ENCODE measurements around the gene SDK1.

The SDK1 gene

DNA sequence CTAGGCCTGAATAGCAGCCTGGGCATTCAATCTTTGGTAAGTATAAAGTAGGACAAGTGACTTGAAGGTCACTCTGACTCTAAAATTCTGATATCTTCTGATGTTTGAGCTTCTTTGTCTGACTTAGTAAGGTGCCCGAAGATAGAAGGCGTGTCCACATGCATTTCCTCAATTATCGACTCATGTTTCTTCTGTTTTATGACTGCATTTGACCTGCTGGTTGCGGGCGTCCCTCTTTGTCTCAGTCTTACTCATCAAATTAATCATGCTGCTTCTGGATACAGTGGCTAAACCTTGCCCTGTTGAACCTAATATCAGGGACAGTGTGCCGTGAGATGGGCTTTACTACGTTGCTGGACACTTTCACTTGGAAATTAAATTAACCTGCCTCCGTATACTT lies 534.1 kb downstream of the SDK1 start:
- no peak for DNase-seq

DNA sequence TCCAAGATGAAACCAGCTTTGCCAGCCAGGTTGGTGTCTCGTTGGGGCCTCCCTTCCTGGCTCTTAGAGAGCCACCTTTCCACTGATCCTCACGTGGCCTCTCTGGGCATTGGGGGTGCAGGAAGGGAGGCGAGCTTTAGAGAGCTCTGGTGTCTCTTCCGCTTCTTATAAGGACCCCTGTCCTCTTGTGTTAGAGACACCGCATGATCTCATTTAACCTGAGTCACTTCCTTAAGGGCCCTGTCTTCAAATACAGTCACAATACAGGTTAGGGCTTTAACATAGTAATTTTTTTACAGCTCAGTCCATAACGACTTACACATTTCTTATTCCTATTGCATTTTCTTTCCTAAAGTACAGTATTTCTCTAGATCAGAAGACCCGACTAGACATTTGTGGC lies 535.8 kb downstream of the SDK1 start:
- DNase-seq = no peak

DNA sequence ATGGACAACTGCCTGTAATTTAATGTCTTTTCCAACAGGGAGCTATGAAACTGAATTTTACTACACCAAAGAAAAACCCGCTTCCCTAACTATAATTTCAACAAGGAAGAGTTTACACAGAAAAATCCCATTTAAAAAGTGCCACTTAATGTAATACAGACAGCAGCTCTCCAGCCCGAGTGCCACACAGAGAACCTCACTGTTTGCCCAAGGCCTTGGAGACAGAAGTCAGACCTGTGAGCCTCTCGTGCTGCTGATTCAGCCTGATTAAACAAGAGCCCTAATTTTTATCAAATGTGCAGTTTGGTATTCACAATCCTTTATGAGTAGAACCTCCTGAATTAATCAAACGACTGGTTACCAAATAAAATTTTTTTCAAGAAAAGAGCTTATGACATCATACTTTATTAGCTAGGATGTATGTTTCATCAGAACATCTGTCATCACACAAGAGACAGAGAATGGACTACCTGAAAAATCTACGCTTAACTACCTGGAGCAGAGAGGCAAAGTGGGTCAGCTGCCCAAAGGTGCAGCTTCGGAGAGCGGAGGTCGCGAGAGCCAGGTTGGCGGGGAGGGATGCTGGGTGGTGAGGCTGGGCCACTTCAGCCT lies 543.6 kb downstream of the SDK1 start:
- DNase-seq = no peak

DNA sequence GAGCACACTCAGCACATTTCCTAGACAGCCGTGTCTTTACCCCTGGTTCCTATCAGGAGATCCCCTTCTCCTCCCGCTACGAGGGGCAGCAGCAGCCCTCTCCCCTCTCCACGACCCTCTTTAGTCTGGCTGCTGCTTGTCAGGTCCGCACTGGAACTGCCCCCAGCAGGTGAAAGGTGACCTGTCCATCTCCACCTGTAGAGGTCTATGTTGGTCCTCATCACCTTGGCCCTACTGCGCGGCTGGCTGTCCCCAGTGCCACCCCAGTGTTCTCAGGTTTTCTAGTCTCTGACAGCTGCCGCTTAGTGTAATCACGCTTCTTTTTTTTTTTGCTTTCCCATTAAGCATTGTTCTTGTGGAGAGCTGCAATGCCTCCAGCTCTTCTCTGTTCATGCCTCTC lies 545.7 kb downstream of the SDK1 start:
- no peak for DNase-seq

DNA sequence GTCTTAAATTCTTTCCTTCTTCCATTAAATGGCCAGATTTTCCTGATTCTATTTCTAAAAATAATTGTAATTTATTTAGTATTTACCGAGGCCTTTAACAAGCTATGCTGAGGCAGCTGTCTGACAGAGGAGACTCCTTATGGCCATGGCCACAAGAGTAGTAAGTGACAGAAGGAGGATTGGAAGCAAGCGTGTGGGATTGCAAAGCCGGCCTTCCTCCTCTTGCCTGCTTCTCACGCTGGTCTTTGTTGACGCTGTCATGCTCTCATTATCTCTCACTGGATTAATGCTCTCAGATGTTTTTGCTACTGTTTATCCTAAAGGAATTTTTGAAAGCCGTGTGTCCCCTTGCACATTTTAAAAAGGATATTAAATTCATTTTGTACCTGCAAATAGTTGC lies 546.3 kb downstream of the SDK1 start:
- DNase-seq = no peak

DNA sequence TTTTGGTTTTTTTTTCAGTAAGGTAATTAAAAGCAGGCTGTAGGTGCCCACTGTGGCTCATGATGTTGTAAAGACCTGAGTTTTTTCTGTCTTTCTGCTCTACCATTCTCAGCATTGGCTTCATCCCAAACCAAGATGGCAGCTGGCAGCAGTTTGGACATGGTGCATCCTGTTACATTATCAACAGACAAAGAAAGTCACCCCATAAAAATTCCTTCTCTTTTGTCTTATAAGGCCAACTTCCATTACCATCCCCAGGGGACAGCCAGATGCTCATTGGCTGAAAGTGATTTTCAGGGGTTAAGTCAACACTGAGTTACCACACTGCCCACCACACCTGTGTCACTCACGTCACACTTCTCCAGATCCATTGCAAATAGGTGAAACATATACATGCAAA lies 558.4 kb downstream of the SDK1 start:
- DNase-seq = no peak

DNA sequence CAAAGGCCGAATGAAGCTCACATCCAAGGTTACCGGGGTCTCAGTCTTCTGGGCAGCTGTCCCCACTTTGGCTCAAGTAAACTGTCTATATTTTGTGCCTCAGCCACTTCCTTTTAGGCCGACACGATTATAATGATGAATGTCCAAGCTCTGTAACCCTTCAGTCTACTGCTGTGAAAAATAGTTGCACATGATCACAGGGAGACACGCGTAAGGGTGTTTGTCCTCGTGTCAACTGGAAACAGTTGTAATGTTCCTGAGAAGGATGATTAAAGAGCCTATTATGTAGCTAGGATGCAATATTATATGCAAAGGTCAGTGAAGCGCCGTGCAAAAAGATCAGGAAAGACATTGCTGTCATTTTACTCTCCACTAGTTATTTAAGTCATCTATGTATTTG lies 559.9 kb downstream of the SDK1 start:
- no peak for DNase-seq

DNA sequence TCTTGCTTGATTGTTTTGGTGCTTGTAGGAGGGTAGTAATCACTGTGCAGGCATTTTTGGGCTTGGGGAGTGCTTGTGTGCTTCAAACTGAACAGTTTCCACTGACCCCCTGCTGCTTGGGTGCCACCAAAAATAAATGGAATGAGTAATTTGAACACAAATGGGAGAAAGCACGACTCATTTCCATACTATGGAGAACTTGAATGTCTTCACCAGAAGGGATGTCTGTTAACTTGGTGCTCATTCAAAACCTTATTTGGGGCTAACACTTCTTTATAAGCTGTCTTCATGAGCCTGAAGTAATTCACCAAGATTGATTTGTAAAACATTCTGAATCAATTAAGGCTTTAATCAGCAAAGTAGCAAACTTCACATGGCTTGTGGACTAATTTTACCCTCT lies 560.3 kb downstream of the SDK1 start:
- peak; percentile 26 for DNase-seq

DNA sequence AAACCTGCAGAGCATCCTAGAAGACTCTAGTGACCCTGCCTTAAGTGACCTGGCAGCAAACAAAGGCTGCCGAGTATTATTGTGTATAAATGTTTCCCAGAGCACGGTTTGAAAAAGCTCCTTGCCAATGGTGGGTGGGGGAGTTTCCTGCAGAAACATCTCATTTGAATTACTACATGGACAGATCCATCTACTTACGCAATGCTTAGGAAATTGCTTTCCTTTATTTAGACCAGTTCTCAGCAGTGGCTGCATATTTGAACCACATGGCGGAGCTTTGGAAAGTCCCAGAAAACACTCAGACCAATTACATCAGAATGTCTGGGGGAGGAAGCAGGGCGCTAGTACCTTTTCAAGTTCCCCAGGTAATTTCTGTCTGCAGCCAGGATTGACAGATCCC lies 560.9 kb downstream of the SDK1 start:
- peak; percentile 79 for DNase-seq

DNA sequence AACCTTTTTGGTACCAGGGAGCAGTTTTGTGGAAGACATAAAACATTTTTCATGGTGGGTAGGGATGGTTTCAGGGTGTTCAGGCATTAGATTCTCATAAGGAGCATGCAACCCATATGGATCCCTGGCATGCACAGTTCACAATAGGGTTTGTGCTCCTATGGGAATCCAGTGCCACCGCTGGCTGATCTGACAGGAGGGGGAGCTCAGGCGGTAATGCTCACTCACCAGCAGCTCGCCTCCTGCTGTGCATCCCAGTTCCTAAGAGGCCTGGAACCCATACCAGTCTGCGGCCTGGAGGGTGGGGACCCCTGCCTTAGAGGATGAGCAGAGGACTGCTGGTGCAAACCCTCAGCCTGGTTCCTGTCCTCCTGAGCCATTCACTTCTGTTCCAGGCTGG lies 561.7 kb downstream of the SDK1 start:
- DNase-seq = peak; percentile 6

DNA sequence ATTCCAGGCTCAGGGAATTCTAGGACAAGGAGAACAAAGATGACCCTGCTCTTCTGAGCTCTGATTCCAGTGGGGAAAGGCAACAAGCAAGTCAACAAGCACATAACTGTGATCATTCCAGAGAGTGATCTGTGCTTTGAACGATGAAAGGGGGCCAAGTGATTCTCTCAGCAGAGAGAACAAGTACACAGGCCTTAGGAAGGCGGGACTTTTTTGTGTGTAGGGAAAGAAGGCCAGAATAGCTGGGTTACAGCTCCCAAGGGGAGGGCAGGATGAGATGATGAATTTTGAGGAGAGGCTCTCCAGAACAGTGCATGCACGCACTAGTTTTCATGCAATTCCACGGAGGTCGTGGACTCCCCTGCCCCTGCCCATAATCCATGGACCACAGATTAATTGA lies 565.2 kb downstream of the SDK1 start:
- DNase-seq = no peak

DNA sequence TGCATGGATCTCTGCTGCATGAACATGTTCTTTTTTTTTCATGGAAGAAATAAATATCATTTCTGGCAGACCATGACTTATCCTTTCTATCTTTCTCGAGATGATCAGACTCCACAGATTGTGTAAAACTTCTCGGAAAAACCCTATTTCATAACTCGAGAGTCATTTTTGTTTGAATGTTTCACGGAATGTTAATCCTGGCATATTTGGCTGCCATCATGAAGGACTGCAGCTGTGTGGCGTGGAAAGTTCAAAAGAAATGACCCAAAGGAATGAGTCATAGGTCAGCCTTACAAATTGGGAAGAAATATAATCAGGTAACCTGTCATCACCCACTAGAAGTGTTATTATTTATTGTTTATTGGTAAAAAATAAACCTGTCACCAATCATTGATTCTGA lies 566.8 kb downstream of the SDK1 start:
- DNase-seq = peak; percentile 1

DNA sequence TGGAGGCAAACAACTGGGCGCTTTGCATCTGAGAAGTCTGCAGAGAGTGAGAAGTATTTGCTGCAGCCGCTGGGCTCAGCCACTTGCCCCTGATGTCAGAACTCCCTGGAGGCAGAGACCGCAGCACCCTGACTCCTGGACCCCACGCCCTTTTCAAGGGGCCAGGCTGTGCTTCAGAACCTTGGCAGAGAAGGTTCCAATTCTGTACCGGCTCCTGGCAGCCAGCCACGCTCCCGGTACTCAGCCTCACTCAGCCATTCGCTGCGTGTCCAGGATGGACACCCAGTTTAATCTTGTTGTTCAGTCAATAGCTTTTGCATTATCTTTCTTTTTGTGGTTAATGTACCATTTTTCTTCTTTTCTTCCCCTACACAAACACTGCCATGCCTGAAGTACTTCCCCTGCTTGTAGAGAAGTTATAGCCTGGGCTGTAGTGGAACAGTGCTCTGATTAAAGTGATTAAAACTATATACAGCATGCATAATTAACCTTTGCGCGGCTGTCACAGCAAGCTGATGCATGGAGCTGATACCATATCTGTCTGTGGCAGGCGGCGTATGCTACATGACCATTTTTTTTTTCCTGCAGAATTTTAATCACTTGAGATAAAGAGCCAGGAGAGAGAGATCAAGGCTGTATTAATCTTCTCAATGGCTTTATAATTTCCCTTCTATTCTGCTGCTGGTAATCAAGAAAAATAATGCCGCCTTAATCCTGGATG lies 578.5 kb downstream of the SDK1 start:
- DNase-seq = no peak

DNA sequence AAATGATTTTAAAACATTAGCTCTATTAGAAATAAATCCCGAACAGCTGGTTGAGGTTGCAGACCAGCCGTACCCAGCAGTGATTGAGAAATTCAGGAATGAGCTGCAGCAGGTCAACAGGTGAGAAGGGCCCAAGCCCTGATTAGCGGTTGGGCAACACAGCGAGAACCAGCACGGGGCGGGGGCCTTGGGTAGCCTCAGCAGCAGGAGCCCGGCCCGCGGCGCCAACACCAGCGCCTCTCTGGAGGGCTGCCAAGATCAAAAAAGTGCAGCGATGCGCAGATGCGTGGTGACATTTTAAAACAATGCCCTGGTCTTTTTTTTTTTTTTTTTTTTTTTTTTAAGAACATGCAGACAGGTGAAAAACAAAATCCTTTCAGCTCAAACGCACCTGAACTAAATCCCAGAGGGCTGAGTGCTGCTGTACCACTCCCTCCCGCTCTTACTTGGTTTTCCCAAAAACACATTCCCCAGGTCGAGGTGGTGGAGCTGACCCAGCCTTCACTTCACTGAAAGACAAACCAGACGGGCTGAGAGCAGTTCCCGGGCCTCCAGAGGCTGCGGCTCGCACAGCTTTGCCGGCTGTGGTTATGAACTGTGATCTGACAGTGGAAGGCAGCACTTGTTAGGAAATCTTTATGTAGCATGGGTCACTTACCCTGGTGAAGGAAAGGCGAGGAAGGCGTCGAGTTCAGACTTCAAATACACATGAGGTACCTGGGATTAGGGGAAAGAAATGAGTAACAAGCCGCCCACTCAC lies 579.4 kb downstream of the SDK1 start:
- no peak for DNase-seq

DNA sequence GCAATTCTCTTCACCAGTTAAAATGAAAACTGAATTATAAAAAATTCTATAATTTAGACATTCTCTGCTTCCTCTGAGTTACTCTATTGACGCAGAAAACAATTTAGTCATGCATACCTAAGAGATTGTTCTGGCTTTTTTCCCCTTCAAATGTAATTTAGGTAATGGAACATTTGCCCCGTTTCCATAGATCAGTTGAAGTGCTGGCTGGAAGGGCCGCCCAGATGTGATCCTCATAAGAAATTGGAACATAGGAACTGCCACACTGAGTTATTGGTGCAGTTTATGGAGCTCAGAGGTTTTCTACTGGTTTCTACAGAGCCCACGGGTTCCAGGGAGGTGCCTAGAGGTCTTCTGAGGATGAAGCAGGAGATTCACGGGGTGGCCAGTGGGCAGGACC lies 581.7 kb downstream of the SDK1 start:
- no peak for DNase-seq

DNA sequence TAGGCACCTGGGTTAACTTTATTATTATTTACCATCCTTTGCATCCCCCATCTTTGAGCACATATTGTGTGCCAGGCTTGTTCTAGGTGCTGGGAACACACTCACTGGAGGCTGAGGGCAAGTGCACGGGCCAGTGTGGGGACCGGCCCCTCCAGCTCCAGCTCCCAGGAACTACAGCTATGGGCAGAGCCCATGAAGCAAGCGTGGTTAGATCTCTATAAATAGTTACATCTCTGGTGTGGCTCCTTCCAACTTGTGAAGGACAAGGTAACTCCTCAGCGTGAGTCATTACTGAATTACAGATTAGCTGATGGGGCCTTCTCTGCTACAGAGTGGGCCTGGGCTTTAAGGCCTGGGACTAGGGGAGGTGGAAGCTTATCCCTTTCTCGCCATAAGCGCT lies 583.5 kb downstream of the SDK1 start:
- no peak for DNase-seq

DNA sequence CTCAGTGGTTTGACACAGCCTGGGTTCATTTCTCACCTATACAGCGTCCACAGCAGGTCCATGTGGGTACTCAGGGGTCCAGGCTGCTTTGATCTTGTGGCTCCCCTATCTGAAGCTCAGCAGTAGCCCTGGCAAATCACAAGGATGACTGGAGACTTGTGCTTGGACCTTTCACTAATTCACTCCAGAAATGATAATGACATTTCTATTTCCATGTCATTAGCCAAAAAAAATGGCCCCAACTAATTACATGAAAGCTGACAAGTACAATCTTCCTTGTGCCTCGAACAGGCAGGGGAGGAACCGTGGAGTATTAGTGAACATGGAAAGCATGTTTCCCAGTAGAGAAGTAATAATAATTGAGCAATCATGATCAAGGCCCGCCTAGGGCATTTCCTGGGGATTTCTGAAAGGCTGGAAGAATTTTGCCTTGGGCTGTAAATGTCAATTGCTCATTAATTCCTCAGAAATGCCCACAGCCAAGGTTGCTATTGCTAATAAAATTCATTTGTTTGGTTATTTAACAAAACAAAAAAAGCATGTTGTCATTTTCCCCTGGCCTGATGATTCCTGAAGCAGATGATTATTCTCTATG lies 586.1 kb downstream of the SDK1 start:
- no peak for DNase-seq

DNA sequence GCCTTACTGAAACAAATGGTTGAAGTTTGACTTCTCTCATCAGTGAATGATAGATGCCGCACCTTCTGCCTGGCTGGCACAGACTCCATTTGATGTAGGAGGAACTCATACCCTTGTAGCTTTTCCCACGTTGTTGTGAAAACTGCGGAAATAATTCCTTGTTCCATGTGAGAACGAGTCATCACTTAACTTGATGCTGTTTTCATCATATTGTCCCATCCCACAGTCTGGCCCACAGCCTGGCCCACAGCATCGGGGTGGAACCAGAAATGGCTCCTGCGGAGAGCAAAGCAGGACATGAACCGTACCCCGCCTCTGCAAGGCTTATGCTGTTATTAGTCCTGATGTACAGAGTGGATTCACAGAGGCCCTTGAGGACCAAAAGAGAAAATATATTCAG lies 587.0 kb downstream of the SDK1 start:
- no peak for DNase-seq

DNA sequence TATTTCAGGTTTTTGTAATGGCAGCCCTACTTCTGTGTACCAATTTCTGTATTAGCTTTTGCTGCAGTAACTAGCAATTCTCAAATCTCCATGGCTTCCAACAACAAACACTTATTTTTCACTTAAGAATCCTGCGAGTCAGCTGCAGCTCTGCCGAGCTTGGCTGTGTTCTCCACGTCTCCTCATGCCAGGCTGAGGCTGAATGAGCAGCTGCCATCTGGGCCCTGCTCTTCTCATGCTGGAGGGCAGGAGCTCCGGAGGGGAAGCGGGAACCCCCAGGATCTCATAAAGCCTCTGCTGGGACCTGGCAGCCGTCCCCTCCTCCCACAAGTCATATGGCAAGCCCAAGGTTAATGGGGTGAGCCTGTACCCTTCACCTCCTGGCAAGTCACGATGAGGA lies 591.1 kb downstream of the SDK1 start:
- no peak for DNase-seq

DNA sequence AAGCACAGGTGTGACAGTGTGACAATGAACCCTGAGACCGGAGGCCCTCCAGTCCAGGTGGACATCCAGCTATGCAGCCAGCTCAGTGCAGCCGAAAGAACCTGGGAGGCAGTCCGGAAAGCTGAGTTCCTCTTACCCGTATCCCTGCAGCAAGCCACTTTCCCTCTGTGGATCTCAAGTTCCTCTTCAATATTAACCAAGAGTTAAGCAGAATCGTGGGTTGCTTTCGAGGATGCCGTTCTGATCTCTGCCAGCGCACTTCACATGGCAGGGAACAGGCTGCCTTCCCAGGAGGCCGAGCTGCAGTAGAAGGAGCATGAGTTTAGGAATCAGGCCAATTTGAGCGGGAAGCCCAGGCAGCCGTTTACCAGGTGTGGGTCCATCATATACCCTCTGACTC lies 591.6 kb downstream of the SDK1 start:
- DNase-seq = no peak

DNA sequence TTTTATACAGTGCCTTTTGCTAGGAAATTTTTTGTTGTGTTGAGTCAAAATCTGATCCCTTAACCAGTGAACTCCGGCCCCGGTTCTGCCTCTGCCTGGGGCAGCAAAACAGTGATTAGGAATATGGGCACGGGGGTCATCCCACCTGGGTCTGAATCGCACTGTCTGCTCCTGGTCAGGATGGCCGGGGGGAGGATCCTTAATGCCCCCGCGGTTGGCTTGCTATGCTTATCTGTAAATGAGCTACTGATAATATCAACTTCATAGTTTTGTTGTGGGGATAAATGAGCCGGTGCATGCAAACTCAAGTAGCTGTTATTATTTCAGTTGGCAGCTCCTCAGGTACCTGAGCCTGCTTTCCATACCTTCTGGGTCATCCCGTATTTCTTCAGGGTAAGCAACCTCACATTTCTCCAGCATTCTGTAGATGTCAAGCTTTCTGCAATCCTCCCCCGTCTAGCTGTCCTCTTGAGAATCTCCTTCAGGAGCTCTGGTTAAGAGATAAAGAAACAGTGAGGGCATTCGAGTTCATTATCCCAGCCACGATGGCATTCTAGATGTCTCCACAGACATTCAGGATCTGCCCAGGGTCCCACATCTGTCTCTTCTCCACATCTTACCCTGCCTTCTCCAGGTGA lies 592.2 kb downstream of the SDK1 start:
- no peak for DNase-seq

DNA sequence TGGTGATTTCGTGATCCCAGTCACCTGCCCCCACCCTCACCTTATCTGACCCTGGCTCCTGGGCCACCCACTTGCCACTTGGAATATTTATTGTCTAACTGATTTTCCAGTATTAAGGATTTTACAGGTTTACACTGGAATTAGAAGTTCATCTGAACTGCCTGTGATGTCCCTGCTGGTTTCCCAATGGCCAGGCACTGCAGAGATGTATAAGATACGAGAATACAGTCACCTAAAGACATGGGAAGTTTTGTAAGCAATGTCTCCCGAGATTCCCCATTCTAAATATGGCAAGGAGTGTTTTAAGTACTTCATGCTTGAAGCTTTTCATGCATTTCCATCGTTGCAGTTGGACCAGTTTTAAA lies 592.7 kb downstream of the SDK1 start:
- DNase-seq = no peak

DNA sequence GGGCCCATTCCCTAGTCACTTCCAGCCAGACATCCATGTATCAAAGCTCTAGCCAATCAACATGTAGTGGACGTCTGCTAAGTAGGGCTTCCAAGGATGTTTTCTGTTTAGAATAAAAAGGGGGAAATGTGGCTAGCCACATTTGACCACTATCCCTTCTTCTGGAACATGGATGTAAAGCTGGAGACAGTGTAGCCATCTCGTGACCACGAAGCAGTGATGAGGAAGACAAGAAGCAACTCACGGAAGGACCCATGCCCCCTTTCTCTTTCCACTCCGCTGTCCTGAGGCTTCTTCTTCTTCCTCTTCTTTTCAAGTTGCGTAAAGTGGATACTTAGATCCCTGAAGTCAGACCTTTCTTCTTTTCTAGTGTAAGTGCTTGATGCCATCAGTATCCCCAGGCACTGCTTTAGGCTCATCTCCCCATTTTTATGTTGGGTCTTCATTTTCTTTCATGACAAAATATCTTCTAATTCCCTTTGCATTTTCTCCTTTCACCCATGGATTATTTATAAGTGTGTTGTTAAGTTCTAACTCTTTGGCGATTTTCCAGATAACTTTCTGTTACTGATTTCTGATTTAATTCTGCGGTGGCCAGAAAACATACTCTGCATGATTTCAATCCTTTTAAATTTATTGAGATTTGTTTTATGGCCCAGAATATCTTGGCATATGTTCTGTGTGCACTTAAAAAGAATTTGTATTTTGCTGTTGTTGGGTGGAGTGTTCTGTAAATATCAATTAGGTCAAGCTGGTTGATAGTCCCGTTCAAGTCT lies 594.5 kb downstream of the SDK1 start:
- DNase-seq = no peak
